HG02798 (cell line): ENCODE measurements around the gene SLC35B4.
"Not testable (repeated sequence)": the region's sequence is repeated elsewhere in the genome, so short reads cannot be mapped to it uniquely, and the experiment has no call there.

Experiments used
- ATAC-seq: cut with Tn5 transposase; IDR thresholded peaks from one replicate; pipeline ENCODE4 v1.9.1; 2021; ENCODE audit warnings: mild to moderate bottlenecking; ENCODE audit not compliant: unreplicated experiment, poor library complexity

The SLC35B4 gene

DNA sequence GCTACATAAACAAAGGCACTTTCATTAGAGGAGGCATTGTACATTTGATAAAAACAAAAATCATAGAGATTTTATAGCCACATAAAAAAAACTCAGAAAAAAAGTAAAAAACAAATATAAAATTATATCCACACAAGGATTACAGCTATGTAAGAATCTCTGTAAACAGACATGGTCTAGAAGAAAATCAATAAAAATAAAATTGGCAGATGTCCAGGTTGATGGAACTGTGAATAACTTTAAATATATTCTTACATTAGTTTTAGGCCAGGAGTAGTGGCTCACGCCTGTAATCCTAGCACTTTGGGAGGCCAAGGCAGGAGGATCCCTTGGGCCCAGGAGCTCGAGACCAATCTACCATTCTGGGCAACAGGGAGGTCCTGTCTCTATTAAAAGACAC is 19.2 kb downstream of the SLC35B4 start:
- no peak for ATAC-seq

DNA sequence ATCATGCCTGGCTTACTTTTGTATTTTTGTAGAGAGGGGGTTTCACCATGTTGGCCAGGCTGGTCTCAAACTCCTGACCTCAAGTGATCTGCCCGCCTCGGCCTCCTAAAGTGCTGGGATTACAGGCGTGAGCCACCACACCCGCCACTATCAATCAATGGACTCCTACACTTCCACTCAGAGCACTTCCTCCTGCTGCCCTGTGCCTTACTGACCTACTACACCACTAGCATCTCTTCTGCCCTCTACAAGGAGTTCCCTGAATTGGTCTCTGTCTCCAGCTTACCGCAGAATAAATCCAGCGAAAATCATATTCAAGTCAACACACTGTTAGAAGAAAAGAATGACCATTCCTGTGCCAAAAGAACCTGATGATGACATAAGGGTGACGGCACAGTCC is 20.7 kb downstream of the SLC35B4 start:
- not testable (repeated sequence) for ATAC-seq

DNA sequence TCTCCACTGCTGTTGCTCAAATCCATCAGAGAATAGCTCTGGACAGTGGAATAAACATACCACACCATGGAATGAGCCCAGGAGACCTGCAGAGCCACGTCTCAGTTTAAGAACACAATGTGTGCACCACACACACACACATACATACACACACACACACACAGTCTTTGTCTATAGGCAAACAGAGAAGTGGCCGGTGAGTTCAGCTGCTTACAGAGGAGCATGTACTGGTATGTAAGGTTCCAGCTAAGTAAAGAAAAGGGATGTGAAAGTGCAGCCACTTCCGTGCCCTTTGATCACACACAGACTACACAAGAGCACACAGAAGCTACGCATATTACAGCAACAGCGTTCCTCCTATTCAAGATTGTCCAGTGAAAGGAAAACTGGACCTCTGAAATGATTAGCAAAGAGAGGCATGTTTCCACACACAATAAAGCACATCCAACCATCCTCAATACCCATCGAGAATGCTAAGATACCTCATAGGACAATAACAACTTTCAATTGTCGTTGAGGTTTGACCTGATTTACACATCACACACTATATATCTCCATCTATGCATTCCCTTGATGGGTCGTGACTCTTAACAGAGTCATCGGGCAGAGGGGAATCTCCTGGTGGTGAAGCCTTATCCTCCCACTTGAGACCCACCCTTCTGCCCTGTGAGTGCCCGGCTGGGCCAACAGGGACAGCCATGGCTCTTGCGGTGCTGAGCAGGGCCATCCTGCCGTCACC is 23.6 kb downstream of the SLC35B4 start:
- peak; percentile 100 for ATAC-seq

DNA sequence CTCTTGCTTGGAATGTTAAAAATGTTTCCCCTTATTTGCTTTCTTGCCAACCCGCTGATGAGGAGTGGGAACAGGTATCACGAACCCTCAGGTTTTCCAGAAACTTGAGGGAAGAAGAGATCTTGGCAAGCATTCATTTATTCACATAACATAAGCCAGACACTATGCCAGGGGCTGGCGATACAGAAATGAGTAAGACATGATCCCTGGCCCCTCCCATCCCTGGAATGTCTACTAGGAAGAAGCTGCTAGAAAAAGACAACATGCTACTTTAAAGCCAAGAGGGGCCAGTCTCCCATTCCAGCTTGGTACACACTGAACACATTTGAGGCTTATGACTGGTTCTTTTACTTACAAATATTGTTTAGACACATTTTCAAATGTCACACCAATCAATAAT is 26.4 kb downstream of the SLC35B4 start:
- no peak for ATAC-seq

DNA sequence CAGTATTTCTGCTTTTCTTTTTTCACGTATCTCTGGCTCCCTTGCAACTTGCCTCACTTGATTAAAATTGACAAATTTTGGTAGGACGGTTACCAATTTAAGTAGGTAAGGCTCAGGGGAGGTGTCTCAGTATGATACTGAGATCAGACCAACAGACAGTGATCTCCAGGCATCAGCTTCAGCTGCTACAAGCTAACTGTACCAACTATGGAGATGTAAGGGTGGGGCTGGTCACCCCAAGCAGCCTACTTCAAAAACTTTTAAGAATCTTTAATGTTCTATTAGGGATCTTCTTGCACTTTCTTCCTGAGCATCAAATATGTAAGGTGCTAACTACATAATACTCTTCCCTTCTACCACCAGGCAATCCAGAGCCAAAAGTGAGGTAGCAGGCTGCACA is 26.9 kb downstream of the SLC35B4 start:
- ATAC-seq: no peak

DNA sequence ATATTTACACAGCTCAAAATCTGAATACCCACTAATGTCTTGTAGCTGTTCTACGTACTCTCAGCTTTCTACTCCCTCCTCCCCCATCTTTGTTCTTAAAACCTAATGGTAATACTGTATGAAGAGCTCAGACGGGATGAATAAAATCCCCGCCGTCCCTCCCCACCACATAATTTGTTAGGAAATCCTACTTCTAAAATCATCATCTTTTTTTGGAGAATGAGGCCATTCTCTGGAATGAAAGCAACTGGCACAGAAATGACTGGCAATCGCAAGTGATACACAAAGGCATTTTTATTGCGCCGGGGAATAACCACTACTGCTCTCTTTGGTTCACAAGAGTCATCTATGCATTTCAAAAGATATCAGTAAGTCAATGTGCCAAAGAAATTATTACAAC is 27.3 kb downstream of the SLC35B4 start:
- no peak for ATAC-seq

DNA sequence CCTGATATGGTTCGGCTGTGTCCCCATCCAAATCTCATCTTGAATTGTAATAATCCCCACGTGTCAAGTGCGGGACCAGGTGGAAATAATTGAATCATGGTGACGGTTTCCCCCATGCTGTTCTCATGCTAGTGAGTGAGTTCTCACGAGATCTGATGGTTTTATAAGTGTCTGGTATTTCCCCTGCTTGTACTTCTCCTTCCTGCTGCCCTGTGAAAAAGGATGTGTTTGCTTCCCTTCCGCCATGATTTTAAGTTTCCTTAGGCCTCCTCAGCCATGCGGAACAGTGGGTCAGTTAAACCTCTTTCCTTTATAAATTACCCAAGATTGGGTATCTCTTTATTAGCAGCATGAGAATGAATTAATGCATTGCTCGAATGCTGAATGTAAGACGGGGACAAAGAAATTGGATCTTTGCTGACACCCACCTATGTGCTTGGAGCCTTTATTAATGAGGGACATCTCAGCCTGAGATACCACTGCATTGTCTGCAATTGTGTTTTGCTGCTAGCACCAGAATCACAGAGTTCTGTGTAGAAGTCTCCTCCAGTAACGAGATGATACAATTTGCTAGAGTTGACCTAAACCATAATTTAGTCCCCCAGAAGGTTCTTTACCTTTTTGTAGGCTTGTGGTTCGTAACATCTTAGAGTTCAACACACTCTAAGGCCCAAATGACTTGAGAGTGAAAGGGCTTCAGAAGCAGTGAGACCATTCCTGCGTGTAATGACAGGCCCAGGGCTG is 28.6 kb downstream of the SLC35B4 start:
- ATAC-seq: no peak

DNA sequence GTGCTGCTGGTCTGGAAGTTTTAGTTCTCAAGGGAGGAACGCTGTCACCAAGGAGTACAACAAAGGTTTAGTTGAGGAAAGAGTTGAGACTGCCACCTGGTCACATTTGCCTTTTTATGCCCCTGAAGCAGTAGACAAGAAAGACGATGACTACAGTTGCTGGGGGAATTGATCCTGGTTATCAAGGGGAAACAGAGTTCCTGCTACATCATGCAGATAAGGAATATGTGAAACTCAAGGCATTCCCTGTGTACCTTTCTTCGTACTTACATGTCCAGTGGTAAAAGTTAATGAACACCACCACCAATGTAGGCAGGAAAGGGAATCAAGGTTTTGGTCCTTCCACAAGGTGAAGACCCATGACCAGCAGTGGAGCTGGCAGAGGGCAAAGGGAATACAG is 31.8 kb downstream of the SLC35B4 start:
- ATAC-seq: no peak

DNA sequence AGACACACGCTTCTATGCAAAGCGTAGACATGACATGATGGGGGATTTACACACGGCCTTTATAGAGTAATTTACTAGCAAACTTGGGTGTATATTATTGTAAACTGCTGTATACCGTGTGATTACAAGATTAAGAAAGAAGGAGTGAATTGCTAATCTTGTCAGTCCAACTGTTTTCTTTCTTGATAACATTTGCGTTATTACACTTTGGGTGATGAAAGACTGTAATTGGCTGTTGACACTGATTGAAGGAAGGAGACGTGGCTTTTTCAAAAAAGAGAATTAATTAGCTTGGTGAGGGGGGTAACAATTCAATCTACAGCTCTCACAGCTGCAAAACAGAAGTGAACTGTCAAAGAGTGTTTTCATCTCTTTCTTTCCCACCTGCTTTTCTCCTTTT is 32.7 kb downstream of the SLC35B4 start:
- ATAC-seq: no peak

DNA sequence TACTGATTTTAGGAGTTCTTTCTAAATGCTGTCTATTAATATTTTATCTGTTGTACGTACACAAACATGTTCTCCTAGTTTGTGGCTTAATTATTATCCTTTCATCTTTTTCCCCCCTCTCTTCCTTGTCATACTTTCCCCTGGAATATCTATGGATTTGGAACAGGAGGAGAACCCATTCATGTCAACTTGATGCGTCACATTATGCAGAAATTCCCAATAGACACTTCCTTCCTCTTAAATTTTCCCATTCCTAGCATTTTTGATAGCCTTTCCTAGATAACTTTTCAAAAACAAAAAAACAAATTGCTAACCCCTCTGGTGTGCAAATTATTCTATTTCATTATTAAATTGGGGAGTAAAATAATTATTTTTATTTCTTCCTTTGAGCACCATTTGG is 36.2 kb downstream of the SLC35B4 start:
- no peak for ATAC-seq

DNA sequence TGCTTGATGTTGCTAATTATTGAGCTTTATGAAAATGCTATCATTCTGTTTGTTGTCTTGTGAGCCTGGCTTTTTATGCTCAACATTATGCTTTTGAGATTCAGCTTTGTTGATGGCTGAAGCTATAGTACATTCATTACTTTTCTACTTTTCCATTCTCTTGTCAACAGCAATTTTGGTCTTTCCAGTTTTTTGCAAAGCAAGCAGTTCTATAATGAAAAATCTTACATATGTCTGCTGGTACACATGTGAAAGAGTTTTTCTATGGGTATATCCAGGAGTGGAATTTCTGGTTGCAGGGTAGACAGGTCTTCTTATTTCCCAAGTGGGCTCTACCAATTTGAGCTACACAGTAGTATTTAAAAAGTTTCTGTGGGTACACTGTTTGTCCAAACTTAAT is 36.8 kb downstream of the SLC35B4 start:
- ATAC-seq: no peak

DNA sequence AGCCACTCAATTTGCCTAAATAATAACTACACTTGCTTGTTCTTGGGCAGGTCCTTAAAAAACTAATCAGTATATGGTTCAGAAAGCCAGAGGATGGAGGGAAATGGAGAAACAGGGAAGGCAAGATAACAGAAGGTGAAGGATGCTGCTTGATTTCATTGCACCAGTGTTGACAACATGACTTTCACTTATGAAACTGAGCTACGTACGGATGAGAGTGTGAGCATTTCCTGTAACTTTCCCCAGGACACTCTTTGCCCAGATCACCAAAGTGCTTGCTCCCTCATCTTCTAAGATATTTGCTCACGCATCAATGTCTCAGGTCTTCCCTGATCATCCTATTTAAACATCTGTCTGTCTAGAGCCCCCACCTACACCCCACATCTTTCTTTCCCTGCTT is 37.4 kb downstream of the SLC35B4 start:
- ATAC-seq: no peak

DNA sequence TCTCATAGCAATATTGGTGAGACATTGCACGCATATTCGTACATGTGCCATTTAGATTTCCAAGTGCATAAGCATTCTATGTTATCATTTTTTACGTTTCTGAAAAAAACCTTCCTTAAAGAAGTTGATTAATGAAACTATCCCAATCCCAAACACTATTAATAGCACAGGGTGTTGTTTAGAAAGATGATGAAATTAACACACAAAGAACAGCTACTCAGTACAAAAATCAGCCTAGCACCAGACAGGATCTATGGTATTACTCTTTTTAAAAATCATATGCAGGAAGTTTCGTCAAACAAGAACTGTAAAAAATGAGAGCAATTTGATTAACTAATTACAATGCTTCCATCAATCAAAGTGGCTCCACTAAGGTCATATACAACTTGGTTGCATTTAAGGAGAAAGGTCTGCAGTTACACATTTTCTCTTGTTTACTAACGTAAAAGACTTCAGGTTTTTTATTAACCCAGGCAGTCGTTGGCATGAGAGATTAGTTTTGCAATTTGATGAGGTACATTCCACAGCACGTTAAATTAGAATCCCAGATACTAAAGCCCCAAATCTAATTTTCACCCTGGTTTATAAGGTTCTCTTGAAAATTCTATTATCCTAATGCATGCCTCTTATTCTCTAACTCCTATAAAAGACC is 38.1 kb downstream of the SLC35B4 start:
- no peak for ATAC-seq

DNA sequence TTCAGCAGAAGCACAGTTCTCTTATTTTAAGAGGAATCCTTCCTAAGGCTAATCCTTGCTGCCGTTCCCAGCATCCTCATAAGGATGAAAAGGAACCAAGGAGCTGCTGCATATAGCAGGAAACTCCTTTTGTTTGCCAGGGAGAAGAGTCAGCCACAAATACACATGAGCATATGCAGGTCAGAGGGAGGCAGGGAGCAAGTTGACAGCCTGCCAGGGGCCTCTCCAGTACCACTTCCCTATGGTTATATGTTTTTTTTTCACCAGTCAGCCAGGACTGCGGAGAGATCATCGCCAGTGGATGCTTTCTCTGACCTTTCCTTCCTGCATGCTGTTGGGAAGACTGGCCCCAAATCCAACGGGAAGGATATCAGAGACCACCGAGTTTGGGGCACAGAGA is 39.8 kb downstream of the SLC35B4 start:
- no peak for ATAC-seq

DNA sequence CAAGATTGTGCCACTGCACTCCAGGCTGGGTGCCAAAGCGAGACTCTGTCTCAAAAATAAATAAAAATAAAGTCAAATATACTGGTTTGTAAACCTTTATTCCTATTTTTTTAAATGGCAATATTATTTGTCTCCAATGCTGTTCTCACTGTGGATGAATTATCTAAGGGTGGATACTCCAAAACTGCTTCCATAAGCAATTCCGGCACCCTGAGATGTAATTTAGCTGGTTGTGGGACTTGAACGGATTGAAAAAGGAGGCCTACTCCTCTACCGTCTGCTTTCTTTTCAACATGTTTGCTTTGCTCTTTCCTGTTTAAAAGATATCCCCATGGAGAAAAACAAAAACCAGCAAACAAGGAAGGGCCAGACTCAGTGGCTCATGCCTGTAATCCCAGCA is 54.4 kb downstream of the SLC35B4 start:
- ATAC-seq: no peak

DNA sequence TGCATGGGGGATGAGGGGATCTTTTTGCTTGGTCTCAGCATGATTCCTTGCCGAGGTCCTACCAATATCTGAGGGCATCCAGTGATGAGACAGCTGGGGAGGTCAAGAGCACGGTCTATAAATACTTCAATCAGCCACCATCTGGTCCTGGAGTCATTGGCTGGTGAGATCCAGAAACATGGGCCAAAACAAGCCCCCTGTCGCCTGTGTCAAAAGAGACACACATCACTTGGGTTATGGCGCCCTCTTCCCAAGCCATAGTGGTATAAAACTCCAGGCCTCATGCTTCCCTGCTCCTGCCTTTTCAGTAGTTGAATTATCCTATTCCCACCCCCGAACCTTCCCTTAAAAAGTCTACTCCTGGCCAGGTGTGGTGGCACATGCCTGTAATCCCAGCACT is 60.9 kb downstream of the SLC35B4 start:
- ATAC-seq: no peak

DNA sequence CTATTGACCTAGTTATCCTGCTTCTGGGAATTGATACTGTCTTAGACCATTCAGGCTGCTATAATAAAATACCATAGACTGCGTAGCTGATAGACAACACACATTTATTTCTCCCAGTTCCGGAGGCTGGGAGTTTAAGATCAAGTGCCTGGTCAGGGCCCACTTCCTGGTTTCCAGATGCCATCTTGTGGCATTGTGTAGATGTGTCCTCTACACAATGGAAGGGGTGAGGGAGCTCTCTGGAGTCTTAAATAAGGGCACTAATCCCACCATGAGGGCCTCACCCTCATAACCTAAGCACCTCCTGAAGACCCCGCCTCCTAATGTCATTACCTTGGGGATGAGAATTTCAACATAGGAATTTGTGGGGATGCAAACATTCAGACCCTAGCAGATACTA is 62.4 kb downstream of the SLC35B4 start:
- ATAC-seq: no peak

DNA sequence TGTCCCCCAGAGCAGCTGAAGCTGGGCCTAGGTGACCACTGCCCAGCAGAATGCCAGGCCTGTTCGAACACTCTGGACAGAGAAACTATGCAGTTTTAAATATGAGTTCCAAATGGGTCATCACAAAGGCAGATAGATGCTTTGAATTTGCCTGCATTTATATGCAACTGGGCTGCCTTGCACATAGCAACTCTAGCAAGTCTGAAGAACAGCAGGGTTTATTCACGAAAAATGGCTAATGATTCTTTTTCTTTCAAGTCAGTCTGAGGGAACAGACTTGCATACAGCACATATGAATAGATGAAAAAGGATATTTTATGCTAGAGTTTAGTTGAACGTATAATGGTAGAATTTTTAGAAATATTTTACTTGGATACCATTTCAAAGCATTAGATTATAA is 68.5 kb downstream of the SLC35B4 start:
- no peak for ATAC-seq

DNA sequence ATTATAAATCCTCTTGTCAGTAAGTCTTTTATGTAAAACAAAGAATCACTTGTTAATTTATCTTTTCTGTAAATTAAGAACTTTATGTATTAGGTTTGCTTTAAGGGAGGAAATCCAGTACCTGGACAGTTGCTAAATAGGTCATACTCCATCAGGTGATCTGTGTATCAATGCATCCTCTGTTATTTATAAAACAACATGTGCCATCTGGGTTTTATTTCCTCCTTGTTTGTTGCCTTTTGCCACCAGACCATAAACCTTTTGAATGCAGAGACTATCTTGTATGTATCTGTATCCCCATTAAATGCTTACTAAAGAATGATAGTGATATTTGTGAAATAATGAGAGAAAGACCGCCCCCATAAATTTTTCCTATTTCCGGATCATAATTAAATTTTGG is 70.0 kb downstream of the SLC35B4 start:
- ATAC-seq: no peak

DNA sequence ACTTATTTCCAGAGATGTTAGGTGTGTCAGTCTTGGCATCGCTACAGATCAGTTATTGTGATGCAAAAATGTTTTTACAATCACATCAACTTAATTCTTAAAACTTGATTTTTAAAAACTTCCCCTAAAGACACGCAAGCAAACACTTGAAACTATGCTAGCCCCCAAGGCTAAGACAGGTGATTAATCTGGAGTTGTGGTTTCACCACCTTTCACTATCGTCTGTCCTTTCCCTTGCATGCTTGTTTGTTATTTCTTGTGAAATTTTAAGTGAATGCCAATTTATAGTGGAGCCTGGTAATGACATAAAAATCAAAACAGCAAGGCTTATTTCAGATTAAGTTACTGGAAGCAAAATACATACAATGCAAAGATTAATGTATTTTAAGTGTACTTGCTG is 70.4 kb downstream of the SLC35B4 start:
- no peak for ATAC-seq

DNA sequence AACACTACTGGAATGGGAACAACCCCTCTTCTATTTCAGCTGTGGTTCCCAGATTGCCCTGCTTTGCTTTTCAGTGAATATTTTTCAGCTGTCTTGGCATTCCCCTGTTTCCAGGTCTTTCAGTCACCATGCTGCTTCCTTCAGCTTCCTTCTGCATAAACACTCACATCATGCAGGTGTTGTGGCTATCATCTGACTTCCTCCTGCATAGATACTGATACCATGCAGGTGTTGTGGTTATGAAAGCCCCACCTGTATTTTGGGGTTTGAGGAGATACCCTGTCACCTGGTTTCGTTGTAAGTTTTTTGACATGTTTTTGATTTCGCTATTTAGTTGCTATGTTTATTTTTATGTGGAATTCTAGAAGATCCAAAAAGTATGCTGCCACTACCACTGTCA is 71.5 kb downstream of the SLC35B4 start:
- no peak for ATAC-seq
